Spleen (tissue), 11 donors: Measurements from ENCODE around the gene MCM9. TPM values are rescaled to one million over a fixed set of nuclear protein-coding genes. Genes with fewer than 3 reads are reported as not detected.
"Not testable (repeated sequence)": the region's sequence is repeated elsewhere in the genome, so short reads cannot be mapped to it uniquely, and the experiment has no call there.

Experiments used
- DNase-seq: peaks from one replicate; pipeline ENCODE4 v3.0.0-alpha.2; 2020
- H3K27ac ChIP-seq, 8 donors: fragments of 200-600 bp; sonication (generic) in 7 of 8; 1 replicate in 4 of 8; 2 replicates in 4 of 8; pipeline versions ENCODE4 v1.5.0 to v1.8.0; 2016 to 2021; ENCODE audit warnings: inconsistent platforms in 4 of 8, mild to moderate bottlenecking in 4 of 8, moderate library complexity in 1 of 8
- H3K27me3 ChIP-seq, 7 donors: fragments of 200-600 bp; sonication (generic) in 6 of 7; replicated peaks in 1 of 7; 1 replicate in 4 of 7; 2 replicates in 3 of 7; pipeline versions ENCODE4 v1.5.0 to v1.8.0; 2016 to 2021; ENCODE audit warnings: inconsistent platforms in 3 of 7, mild to moderate bottlenecking in 1 of 7
- H3K36me3 ChIP-seq, 6 donors: fragments of 200-600 bp; sonication (generic) in 5 of 6; 1 replicate in 4 of 6; 2 replicates in 2 of 6; pipeline versions ENCODE4 v1.5.0 to v1.8.0; 2016 to 2021; ENCODE audit warnings: inconsistent platforms in 2 of 6
- H3K4me1 ChIP-seq, 6 donors: fragments of 200-600 bp; sonication (generic) in 5 of 6; 1 replicate in 3 of 6; 2 replicates in 3 of 6; pipeline versions ENCODE4 v1.5.0 to v1.8.0; 2016 to 2021; ENCODE audit warnings: inconsistent platforms in 3 of 6
- H3K4me3 ChIP-seq, 8 donors: fragments of 200-600 bp; sonication (generic) in 7 of 8; 1 replicate in 4 of 8; 2 replicates in 4 of 8; pipeline versions ENCODE4 v1.5.0 to v1.8.0; 2016 to 2021; ENCODE audit warnings: inconsistent platforms in 4 of 8, mild to moderate bottlenecking in 4 of 8, moderate library complexity in 2 of 8
- H3K9me3 ChIP-seq, 8 donors: fragments of 200-600 bp; sonication (generic) in 7 of 8; 1 replicate in 4 of 8; 2 replicates in 4 of 8; pipeline versions ENCODE4 v1.5.0 to v1.8.0; 2016 to 2021; ENCODE audit warnings: inconsistent platforms in 4 of 8
- POLR2A ChIP-seq, 3 donors: fragments of 450-650 bp; IDR thresholded peaks; one replicate each; pipeline ENCODE4 v1.5.1; 2017; ENCODE audit warnings: antibody characterized with exemption in 3 of 3, mild to moderate bottlenecking in 1 of 3
- POLR2AphosphoS5 ChIP-seq, 3 donors: sonication (generic); formaldehyde crosslinking; IDR thresholded peaks; one replicate each; pipeline ENCODE4 v1.5.1; 2017; ENCODE audit warnings: antibody characterized with exemption in 3 of 3
- WGBS, 5 donors: extraction: QIAGEN DNeasy Blood & Tissue Kit in 3 of 5; methylation state at CpG; one replicate each; pipeline versions ENCODE4 v1.1.5 to v1.1.7; 2013 to 2018; 5-methylcytosine and 5-hydroxymethylcytosine counted together
- intact Hi-C: fragments of 100-400 bp; cut with DNase I; formaldehyde crosslinking; loops from one replicate; pipeline ENCODE4 v1.15.0; 2023; ENCODE audit warnings: low total_unique reads
- polyA plus RNA-seq, 3 donors: library from polyadenylated mRNA; stranded (reverse); fragments of 200-250 nt; gene quantifications; one replicate each; pipeline ENCODE4 v1.2.1, GENCODE V29; 2013
- total RNA-seq, 7 donors: library from RNA; depleted of rRNA in 3 of 7; stranded (reverse); fragments of >200 nt in 3 of 7; fragmentation: NEBNext Ultra II Directional in 4 of 7; extraction: Animal tissue kit (Norgen Biotek cat#: 25700) in 4 of 7; gene quantifications; one replicate each; pipeline versions ENCODE4 v1.1.0 to v1.2.1, GENCODE V29; 2016 to 2021
- TF ChIP-seq, protein P1 (sequence below), 11 experiments: fragments of 200-600 bp in 7 of 11; fragments of 450-650 bp in 4 of 11; sonication (generic) in 4 of 11; IDR thresholded peaks in 8 of 11; conservative IDR thresholded peaks in 3 of 11; 1 replicate in 7 of 11; 2 replicates in 4 of 11; pipeline versions ENCODE4 v1.4.0 to v1.8.0; 2016 to 2021; ENCODE audit warnings: antibody characterized with exemption in 11 of 11, inconsistent platforms in 4 of 11, mild to moderate bottlenecking in 1 of 11
- donor health status: healthy with polysubstance abuse.
- donor health status: DM: no; HTN: no; CAD: no; lungs with moderate emphysema.
- donor health status: DM: no; HTN: no; CAD: no.
- donor health status: Bipolar disorder and iron deficiency.
- donor health status: healthy.
- donor health status: DM: no; HTN: no; CAD: no.
- donor health status: DM: yes; HTN: yes; CAD: no.

The MCM9 gene
- total and polyA plus RNA-seq, 10 donors, result 3.7 to 33.6 (median 21.5) TPM

DNA sequence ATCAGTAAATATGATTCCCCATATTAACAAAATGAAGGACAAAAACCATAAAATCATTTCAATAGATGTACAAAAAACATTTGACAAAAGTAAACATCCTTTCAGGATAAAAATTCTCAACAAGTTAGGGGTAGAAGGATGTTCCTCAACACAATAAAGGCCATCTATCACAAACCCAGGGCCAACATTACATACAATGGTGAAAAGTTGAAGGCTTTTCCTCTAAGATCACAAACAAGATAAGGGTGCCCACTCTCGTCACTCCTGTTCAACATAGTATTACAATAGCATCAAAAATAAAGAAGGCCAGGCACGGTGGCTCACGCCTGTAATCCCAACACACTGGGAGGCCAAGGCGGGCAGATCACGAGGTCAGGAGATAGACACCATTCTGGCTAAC is 63.6 kb downstream of the MCM9 start:
- Histone ChIP-seq H3K36me3 (peaks cover 0 to 3% (median 0%) of the 10 kb centered on the region in 6 donors), H3K4me1 (peaks cover 0 to 14% (median 0%) of the 10 kb centered on the region in 6 donors), H3K27me3 (no peaks in the 10 kb centered on the region), H3K27ac (peak overlapping the region in 2 of 8 donors; percentile 7 to 22), H3K9me3 (peaks cover 0 to 19% (median 3%) of the 10 kb centered on the region in 8 donors), H3K4me3 (no peak overlapping the region)
- intact Hi-C loops, result no loop called here
- DNase-seq, result no peak
- 82 to 90% (median 89%) methylated on average over 5 of the region's 5 CpGs for WGBS, 5 donors
- peak in 1 of 3 donors; percentile 11 for TF ChIP-seq POLR2AphosphoS5 (IDR thresholded peaks at IDR 0.05)
- TF ChIP-seq POLR2A (IDR thresholded peaks at IDR 0.05), result no peak

DNA sequence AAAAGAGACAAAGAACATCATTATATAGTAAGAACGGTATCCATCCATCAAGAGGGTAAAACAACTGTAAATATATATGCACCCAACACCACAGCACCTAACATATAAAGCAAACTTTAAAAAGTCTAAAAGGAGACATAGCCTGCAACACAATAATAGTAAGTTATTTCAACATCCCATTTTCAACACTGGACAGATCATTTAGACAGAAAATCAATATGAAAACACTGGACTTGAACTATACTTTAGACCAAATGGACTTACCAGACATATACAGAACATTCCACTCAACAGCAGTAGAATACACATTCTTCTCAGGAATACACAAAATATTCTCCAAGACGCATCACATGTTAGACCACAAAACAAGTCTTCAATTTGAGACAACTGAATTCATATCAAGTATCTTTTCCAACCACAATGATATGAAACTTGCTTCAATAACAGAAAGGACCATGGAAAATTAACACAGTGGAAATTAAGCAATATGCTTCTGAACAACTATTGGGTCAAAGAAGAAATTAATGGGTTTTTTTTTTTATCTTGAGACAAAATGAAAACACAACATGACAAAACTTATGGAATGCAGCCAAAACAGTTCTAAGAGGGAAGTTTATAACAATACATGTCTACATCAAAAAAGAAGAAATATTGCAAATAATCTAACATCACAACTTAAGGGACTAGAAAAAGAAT is 64.9 kb downstream of the MCM9 start:
- no peak overlapping the region for H3K27ac ChIP-seq
- DNase-seq, result no peak
- H3K27me3 ChIP-seq, result no peaks in the 10 kb centered on the region
- intact Hi-C loops, result no loop called here
- H3K36me3 ChIP-seq, result peaks cover 0 to 3% (median 0%) of the 10 kb centered on the region in 6 donors
- peaks cover 0 to 21% (median 3%) of the 10 kb centered on the region in 8 donors for H3K9me3 ChIP-seq
- peaks cover 0 to 20% (median 2%) of the 10 kb centered on the region in 6 donors for H3K4me1 ChIP-seq
- no peak for TF ChIP-seq POLR2AphosphoS5 (IDR thresholded peaks at IDR 0.05)
- TF ChIP-seq POLR2A (IDR thresholded peaks at IDR 0.05), result no peak
- TF ChIP-seq, protein P1, sequence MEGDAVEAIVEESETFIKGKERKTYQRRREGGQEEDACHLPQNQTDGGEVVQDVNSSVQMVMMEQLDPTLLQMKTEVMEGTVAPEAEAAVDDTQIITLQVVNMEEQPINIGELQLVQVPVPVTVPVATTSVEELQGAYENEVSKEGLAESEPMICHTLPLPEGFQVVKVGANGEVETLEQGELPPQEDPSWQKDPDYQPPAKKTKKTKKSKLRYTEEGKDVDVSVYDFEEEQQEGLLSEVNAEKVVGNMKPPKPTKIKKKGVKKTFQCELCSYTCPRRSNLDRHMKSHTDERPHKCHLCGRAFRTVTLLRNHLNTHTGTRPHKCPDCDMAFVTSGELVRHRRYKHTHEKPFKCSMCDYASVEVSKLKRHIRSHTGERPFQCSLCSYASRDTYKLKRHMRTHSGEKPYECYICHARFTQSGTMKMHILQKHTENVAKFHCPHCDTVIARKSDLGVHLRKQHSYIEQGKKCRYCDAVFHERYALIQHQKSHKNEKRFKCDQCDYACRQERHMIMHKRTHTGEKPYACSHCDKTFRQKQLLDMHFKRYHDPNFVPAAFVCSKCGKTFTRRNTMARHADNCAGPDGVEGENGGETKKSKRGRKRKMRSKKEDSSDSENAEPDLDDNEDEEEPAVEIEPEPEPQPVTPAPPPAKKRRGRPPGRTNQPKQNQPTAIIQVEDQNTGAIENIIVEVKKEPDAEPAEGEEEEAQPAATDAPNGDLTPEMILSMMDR (IDR thresholded peaks at IDR 0.05 in 8 of 11, conservative IDR thresholded peaks at IDR 0.05 in 3 of 11), result no peak
- no peak overlapping the region for H3K4me3 ChIP-seq
- 64 to 98% (median 93%) methylated on average over 2 of the region's 2 CpGs for WGBS, 5 donors

DNA sequence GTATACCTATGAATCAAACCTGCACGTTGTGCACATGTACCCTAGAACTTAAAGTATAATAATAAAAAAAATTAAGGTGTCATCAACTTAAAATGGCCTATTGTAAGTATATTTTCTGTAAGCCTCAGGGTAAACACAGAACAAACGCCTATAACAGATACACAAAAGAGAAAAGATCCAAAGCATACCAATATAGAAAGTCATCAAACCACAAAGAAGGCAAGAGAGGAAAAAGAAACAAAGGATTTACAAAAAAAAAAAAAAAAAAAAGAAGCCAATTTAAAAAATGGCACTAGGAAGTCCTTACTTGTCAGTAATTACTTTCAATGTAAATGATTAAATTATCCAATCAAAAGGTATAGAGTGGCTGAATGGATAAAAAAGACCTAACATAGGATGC is 65.6 kb downstream of the MCM9 start:
- TF ChIP-seq POLR2AphosphoS5 (IDR thresholded peaks at IDR 0.05), result no peak
- TF ChIP-seq, protein P1 (IDR thresholded peaks at IDR 0.05 in 8 of 11, conservative IDR thresholded peaks at IDR 0.05 in 3 of 11), result no peak
- TF ChIP-seq POLR2A (IDR thresholded peaks at IDR 0.05), result no peak
- 87 to 94% (median 93%) methylated on average over 2 of the region's 2 CpGs for WGBS, 5 donors
- Histone ChIP-seq H3K4me3 (no peak overlapping the region), H3K27me3 (no peaks in the 10 kb centered on the region), H3K27ac (no peak overlapping the region), H3K9me3 (peaks cover 0 to 21% (median 3%) of the 10 kb centered on the region in 8 donors), H3K36me3 (peaks cover 0 to 3% (median 0%) of the 10 kb centered on the region in 6 donors), H3K4me1 (peaks cover 0 to 27% (median 9%) of the 10 kb centered on the region in 6 donors)
- intact Hi-C loops, result no loop called here
- no peak for DNase-seq

DNA sequence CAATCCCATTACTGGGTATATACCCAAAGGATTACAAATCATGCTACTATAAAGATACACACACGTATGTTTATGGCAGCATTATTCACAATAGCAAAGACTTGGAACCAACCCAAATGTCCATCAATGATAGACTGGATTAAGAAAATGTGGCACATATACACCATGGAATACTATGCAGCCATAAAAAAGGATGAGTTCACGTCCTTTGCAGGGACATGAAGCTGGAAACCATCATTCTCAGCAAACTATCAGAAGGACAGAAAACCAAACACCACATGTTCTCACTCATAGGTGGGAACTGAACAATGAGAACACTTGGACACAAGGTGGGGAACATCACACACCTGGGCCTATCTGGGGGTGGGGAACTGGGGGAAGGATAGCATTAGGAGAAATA is 66.1 kb downstream of the MCM9 start:
- Histone ChIP-seq H3K4me1 (peaks cover 0 to 31% (median 12%) of the 10 kb centered on the region in 6 donors), H3K9me3 (peaks cover 0 to 21% (median 3%) of the 10 kb centered on the region in 8 donors)
- H3K36me3 ChIP-seq, DNase-seq, H3K4me3 ChIP-seq, intact Hi-C loops, H3K27ac ChIP-seq, H3K27me3 ChIP-seq: not testable (repeated sequence)
- WGBS, 5 donors, result 90 to 97% (median 95%) methylated on average over 2 of the region's 2 CpGs

DNA sequence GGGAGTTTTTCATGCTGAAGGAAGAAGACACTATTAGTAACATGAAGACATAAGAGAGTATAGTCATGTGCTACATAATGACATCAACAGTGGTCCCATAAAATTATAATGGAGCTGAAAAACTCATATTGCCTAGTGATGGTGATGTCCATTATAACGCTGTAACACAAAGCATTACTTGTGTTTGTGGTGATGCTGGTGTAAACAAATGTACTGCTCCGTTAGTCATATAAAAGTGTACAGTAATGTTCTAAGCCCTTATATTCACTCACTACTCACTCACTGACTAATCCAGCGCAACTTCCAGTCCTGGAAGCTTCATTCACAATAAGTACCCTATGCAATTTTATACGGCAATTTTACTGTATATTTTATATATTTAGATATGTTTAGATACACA is 67.8 kb downstream of the MCM9 start:
- peaks cover 0 to 21% (median 3%) of the 10 kb centered on the region in 8 donors for H3K9me3 ChIP-seq
- no peak overlapping the region for H3K4me3 ChIP-seq
- H3K36me3 ChIP-seq, result peaks cover 0 to 4% (median 0%) of the 10 kb centered on the region in 6 donors
- TF ChIP-seq POLR2A (IDR thresholded peaks at IDR 0.05), result no peak
- TF ChIP-seq POLR2AphosphoS5 (IDR thresholded peaks at IDR 0.05), result no peak
- TF ChIP-seq, protein P1 (IDR thresholded peaks at IDR 0.05 in 8 of 11, conservative IDR thresholded peaks at IDR 0.05 in 3 of 11), result no peak
- intact Hi-C loops, result no loop called here
- no peak overlapping the region for H3K27ac ChIP-seq
- H3K4me1 ChIP-seq, result peaks cover 0 to 32% (median 12%) of the 10 kb centered on the region in 6 donors
- no peaks in the 10 kb centered on the region for H3K27me3 ChIP-seq
- WGBS, 5 donors, result 97 to 99% (median 98%) methylated on average over 4 of the region's 4 CpGs
- DNase-seq, result no peak
